HK-2 (cell line): ENCODE data around the gene BIN1.

Experiments used
- DNase-seq: peaks from one replicate; pipeline ENCODE4 v3.0.0-alpha.2; 2018; ENCODE audit not compliant: unreplicated experiment

BIN1 gene

DNA sequence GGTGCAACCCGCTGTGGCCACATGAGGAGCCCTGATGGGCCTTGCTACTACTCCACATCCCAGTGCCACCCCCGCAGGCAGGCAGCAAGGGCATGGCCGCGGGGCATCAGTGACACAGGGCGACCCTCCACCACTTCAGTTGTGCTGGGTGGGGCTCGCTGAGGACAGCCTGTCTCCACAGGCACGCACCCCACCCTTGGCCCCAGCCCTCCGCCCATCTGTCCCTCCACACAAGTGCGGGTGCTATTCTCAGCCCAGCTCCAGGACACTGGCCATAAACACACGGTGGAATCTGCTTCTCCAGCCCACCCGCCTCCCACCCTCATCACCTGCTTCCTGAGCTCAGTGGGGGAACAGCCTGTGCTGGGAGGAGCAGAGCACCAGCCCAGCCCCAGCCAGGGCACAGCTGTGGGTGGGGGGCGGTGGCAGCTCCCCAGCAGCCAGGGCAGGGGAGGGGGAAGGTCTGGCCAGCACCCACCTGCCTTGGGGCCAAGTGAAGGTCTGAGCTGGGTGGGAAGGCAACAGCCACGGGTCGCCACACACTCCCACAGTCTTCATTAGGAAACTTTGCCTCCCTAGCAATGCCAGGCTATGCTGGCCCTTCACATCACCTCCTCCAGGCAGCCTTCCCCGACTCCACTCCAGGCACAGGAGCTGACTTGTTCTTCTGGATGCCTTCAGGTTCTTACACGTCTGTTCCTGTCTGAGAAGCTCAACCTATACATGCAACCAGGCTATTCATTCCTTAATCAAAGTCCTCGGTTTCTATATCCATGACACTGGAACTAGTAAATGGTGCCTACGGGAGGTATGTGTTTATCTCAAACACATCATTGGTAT, 16.5 kb downstream of the BIN1 start:
- DNase-seq: no peak

- DNase-seq: no peak
These were observed 17.3 kb downstream of the BIN1 start for GRCh38 chr2:127089478-127090235.

DNA sequence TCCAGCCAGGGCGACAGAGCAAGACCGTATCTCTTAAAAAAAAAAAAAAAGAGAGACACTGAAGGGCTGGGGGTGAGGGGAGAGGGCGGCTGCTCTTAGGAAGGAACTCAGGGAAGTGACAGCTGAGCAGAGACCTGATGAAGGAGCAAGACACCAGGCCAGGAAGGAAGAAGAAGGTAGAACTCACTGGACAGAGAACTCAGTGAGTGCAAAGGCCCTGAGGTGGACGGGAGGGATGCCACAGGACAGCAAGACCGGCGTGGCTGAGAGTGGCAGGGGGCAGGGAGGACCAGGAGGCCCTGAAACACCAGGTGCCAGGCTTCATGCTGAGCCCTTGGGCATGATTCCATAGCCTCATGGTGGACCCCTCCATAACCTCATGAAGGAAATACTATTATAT, 18.2 kb downstream of the BIN1 start:
- DNase-seq: no peak

- DNase-seq: no peak
These were observed 19.0 kb downstream of the BIN1 start for GRCh38 chr2:127087791-127088495.

- no peak for DNase-seq
These were observed 19.8 kb downstream of the BIN1 start for GRCh38 chr2:127086990-127087790.

DNA sequence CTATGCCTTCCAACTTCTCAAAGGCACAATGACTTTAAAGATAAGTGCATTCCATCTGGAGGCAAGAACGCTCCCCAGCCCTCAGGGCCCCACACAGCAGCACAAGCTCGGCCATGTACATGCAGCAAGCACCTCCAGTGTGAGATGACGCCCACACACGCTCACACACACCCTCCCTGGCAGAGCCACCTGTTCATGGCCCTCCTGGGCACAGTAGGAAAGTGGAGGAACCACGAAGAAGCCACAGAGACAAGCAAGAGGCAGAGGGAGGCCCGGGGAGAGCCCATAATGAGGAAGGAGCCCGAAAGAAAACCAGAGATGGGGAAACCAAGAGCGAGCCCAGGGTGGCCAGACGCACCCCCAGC, 21.7 kb downstream of the BIN1 start:
- no peak for DNase-seq

GRCh38 chr2:127084611-127085316, 22.2 kb downstream of the BIN1 start:
- no peak for DNase-seq

DNA sequence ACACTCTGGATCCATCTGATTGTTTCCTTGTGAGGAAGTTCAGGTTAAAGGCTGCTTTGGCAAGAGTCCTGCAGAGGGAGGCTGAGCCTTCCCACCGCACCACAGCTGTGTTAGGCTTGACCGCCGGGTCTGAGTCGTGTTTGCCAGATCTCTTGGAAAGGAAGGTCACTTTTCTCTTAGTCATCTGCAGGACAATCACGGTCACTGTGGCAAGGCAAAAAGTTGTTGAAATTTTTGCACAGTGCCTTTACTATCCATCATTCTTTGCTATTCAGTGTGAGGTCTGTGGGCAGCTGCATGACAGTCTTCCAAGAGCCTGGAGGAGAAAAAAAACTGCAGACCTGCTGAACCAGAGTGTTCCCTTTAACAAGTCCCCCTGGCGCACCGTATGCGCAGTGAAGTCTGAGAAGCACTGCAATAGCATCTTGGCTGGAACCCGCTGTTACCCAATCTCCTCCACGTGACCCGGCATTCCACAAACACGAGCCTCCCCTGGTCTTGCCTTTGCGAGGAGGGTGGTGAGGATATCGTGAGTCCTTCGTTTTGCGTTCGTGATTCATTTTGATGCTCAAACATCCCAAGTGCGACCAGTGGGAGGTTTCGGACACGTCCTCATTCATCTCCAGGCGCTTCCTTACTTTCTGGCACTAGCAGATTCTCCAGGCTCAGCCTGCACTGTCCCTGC, 23.0 kb downstream of the BIN1 start:
- DNase-seq: peak; percentile 38

DNA sequence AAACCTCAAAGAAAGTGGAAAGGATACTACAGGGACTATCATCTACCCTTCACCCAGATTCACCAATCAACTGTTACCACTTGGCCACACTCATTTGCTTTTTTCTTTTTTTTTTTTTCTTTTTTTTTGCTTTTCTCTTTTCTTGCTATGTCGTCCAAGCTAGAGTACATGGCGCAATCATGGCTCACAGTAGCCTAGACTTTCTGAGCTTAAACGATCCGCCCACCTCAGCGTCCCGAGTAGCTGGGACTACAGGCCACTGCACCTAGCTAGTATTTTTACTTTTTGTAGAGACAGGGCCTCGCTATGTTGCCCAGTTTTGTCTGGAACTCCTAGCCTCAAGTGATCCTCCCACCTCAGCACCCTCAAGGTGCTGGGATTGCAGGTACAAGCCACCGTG, 24.0 kb downstream of the BIN1 start:
- no peak for DNase-seq

GRCh38 chr2:127081826-127082633, 24.9 kb downstream of the BIN1 start:
- DNase-seq: peak; percentile 63

DNA sequence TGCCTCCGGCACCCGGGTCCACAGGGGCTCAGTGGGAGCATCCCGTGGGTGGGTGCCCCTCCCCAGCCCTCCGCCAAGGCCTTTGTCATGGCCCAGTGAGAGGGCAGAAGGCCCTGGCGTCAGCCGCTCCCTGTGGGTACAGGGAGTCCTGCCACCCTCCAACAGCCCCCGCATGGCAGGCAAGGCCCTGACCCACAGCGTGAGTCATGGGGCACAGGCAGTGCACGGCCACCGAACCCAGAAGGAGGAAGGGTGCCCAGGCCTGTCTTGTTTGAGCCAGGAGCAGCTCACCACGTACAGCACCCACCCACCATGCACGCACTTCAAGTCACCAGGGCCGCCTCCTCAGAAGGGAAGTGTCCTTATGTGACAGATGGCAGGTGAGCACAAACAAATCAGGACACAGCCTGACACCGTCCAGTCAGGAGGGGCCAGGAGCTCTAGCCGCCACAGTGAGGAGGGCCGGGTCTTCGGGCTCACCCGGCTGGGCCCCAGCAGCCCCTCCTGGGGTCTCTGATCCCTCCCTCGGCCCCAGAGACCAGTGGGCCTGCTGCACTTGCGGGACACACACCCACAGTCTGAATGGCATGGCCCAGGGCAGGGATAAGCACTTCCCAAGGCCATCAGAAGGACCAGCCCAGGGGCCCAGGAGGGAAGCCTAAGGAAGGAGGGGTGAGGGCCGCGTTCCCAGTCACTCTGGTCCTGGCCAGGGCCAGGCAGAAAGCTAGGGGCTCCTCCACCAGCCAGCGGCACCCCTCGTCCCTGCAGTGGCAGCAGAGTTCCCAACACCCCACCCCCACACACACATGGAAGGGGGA, 25.8 kb downstream of the BIN1 start:
- peak; percentile 74 for DNase-seq

- no peak for DNase-seq
These were observed 26.6 kb downstream of the BIN1 start for GRCh38 chr2:127080226-127080937.

- no peak for DNase-seq
These were observed 27.5 kb downstream of the BIN1 start for GRCh38 chr2:127079358-127079920.

DNA sequence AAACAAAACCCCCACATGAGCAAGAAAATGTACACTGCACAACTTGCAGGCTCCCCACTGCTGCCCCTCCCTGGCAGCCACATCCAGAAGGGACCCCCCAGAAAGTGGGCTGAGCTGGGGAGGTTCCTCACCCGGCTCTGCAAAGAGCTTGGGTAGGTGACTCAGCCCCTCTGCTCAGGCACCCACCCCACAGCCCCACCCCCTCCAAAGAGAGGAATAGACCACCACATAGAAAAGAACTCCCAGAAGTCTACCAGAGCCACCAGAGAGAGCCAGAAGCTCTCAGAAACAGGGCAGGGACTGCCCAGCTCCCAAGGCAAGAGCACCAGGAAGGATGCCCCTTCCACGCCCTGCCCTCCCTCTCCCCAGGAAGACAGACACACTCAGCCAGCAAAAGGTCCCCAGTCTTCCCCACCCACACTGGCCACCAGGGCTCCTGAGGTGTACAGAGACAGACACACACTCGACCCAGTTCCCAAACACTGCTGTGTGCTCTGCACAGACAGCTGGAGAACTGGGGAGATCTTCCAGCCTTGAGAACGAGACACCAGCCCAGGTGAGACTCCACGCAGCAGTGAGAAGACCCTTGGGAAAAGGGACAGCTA, 28.2 kb downstream of the BIN1 start:
- DNase-seq: no peak

DNA sequence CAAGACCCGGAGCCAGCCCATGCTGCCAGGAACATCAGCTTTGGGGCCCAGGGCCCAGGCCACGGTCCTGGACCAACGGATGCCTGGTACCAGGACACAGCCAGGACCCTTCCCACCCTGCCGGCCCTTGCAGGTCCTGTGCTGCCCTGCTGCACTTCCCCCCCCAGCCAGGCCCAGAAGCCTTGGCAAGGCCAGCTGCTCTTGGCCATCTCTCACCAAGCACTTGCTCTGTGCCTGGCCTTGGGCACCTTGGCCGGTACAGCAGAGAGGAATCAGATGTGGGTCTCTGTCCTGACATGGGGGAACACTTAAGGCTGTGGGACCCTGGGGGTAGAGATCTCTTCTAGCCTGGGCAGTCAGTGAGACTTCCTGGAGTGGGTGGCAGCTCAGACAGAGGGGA, 28.9 kb downstream of the BIN1 start:
- DNase-seq: no peak

DNA sequence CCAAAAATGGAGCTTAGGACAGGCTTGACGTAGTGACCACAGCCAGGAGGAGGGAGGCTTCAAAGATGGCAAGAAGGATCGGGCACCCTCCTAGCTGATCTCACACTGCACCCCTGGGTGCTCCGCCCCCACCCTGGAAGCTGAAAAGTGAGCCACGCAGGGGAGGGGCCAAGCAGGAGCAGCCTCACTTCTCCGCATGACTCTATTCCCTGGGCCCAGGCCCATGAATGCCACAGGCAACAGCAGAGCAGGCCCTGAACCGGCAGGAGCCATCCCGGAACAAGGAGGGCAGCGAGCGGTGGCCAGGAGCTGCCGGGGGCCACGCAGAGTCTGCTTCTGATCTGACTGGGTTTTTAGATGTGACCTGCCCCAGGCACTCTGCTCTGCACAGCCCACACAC, 30.0 kb downstream of the BIN1 start:
- DNase-seq: no peak

GRCh38 chr2:127076290-127076689, 30.7 kb downstream of the BIN1 start:
- DNase-seq: no peak
